CD4-positive, alpha-beta memory T cell (primary cell): Measurements from ENCODE around the gene MYL12B. TPM values are rescaled to one million over a fixed set of nuclear protein-coding genes. Genes with fewer than 3 reads are reported as not detected.
"Not testable (repeated sequence)": the region's sequence is repeated elsewhere in the genome, so short reads cannot be mapped to it uniquely, and the experiment has no call there.

Source experiments
- CTCF ChIA-PET: fragments of 350-600 bp; sonication (Branson Sonifier 250); formaldehyde crosslinking; loops from one replicate; lab custom pipeline; 2021; ENCODE audit warnings: inconsistent platforms; ENCODE audit not compliant: partially characterized antibody; lab: Charles Lee
- POLR2A ChIA-PET: fragments of 350-600 bp; sonication (Branson Sonifier 250); formaldehyde crosslinking; loops from one replicate; lab custom pipeline; 2021; ENCODE audit not compliant: partially characterized antibody; lab: Charles Lee
- DNase-seq, 5 donors: peaks; one replicate each; pipeline versions ENCODE4 v3.0.0 to v3.0.0-alpha.2; 2020 to 2022; ENCODE audit warnings: mixed read lengths in 1 of 5
- H3K27ac ChIP-seq: one replicate; pipeline ENCODE4 v1.7.0; 2013; ENCODE audit warnings: low read depth, low read length
- H3K27me3 ChIP-seq: 2 replicates; pipeline ENCODE4 v1.7.0; 2013; ENCODE audit warnings: mild to moderate bottlenecking, low read length, moderate library complexity; ENCODE audit not compliant: insufficient read depth
- H3K36me3 ChIP-seq: 2 replicates; pipeline ENCODE4 v1.7.0; 2013; ENCODE audit warnings: mild to moderate bottlenecking, low read length, moderate library complexity; ENCODE audit not compliant: insufficient read depth
- H3K4me1 ChIP-seq: 2 replicates; pipeline ENCODE4 v1.7.0; 2013; ENCODE audit warnings: mild to moderate bottlenecking, low read length, moderate library complexity; ENCODE audit not compliant: insufficient read depth
- H3K4me3 ChIP-seq, 2 donors: one replicate each; pipeline ENCODE4 v1.7.0; 2013; ENCODE audit warnings: low read length in 2 of 2, mild to moderate bottlenecking in 1 of 2
- H3K9me3 ChIP-seq, 2 donors: one replicate each; pipeline ENCODE4 v1.7.0; 2013; ENCODE audit warnings: low read length in 2 of 2, control low read depth in 1 of 2; ENCODE audit not compliant: control insufficient read depth in 1 of 2
- H3K27ac Mint-ChIP-seq, 7 donors: one replicate each; pipeline ENCODE4 v1.8.0; 2020 to 2021; ENCODE audit warnings: mixed read lengths in 7 of 7, mild to moderate bottlenecking in 6 of 7, inconsistent platforms in 3 of 7, moderate library complexity in 3 of 7
- H3K27me3 Mint-ChIP-seq, 2 donors: one replicate each; pipeline ENCODE4 v1.8.0; 2020 to 2021; ENCODE audit warnings: mixed read lengths in 2 of 2
- H3K36me3 Mint-ChIP-seq, 2 donors: one replicate each; pipeline ENCODE4 v1.8.0; 2020 to 2021; ENCODE audit warnings: mixed read lengths in 2 of 2, inconsistent platforms in 1 of 2, mild to moderate bottlenecking in 1 of 2
- H3K4me1 Mint-ChIP-seq, 4 donors: one replicate each; pipeline ENCODE4 v1.8.0; 2020 to 2021; ENCODE audit warnings: mixed read lengths in 4 of 4, mild to moderate bottlenecking in 1 of 4
- H3K4me3 Mint-ChIP-seq, 8 donors: one replicate each; pipeline ENCODE4 v1.8.0; 2020 to 2021; ENCODE audit warnings: mixed read lengths in 8 of 8, mild to moderate bottlenecking in 7 of 8, moderate library complexity in 6 of 8, inconsistent platforms in 3 of 8
- H3K9me3 Mint-ChIP-seq, 8 donors: one replicate each; pipeline ENCODE4 v1.8.0; 2020 to 2021; ENCODE audit warnings: mixed read lengths in 8 of 8, mild to moderate bottlenecking in 5 of 8, inconsistent platforms in 3 of 8, moderate library complexity in 1 of 8
- intact Hi-C: fragments of 100-400 bp; cut with micrococcal nuclease; formaldehyde crosslinking; loops from one replicate; pipeline ENCODE4 v1.15.1; 2023
- polyA plus RNA-seq, 2 donors: library from polyadenylated mRNA; unstranded; fragments of 300-500 nt; fragmentation: Illumina TruSeq; gene quantifications; one replicate each; pipeline ENCODE4 v1.2.3, GENCODE V29; 2021
- total RNA-seq, 2 experiments: library from RNA; stranded (reverse); gene quantifications; one replicate each; pipeline ENCODE4 v1.2.3, GENCODE V29; 2021

MYL12B gene
- total and polyA plus RNA-seq, 4 experiments from 2014 or later: 199 to 1,169 (median 590) TPM

DNA sequence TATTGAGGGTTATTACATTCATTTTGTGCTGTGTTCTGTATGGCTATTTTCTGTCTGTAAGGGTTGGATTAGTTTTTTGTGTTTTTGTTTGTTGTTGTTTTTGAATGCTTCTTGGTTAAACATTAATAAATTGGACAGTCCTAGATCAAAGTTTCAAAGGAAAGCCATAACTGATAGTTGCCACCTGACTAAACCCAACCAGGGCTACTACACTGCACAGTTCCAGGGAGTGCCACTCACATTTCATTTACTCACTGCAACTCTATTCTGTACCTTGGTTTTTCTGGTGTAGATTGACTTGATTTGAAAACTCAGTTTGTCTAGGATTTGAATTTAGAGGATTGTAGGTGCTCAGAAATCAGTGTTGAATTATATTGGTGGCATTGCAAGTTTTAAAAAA, 6.4 kb downstream of the MYL12B start:
- H3K9me3 ChIP-seq: no peaks in the 10 kb centered on the region
- no peak for DNase-seq
- no peak overlapping the region for H3K4me3 ChIP-seq
- H3K27me3 Mint-ChIP-seq: no peaks in the 10 kb centered on the region
- peaks cover 71 to 89% (median 82%) of the 10 kb centered on the region in 4 donors for H3K4me1 Mint-ChIP-seq
- peak overlapping the region; percentile 3 for H3K27ac ChIP-seq
- H3K36me3 Mint-ChIP-seq: peaks cover 7 to 26% of the 10 kb centered on the region in 2 donors
- H3K27me3 ChIP-seq: no peaks in the 10 kb centered on the region
- H3K4me1 ChIP-seq: peaks cover 92% of the 10 kb centered on the region
- ChIA-PET POLR2A (no interaction called here), CTCF (no interaction called here)
- H3K9me3 Mint-ChIP-seq: no peaks in the 10 kb centered on the region
- peaks cover 7% of the 10 kb centered on the region for H3K36me3 ChIP-seq
- peak overlapping the region; percentile 8 to 77 (median 60) for H3K4me3 Mint-ChIP-seq
- H3K27ac Mint-ChIP-seq: peak overlapping the region; percentile 60 to 88 (median 74)
- intact Hi-C loops: no loop called here

- peaks cover 66 to 79% (median 73%) of the 10 kb centered on the region in 4 donors for H3K4me1 Mint-ChIP-seq
- H3K27ac ChIP-seq: peak overlapping the region; percentile 3
- H3K9me3 ChIP-seq: no peaks in the 10 kb centered on the region
- peak overlapping the region in 7 of 8 donors; percentile 2 to 77 (median 47) for H3K4me3 Mint-ChIP-seq
- no peaks in the 10 kb centered on the region for H3K27me3 Mint-ChIP-seq
- H3K27ac Mint-ChIP-seq: peak overlapping the region; percentile 69 to 86 (median 77)
- peaks cover 18 to 31% of the 10 kb centered on the region in 2 donors for H3K36me3 Mint-ChIP-seq
- H3K9me3 Mint-ChIP-seq: no peaks in the 10 kb centered on the region
- intact Hi-C loops: no loop called here
- H3K4me3 ChIP-seq: no peak overlapping the region
- ChIA-PET POLR2A (interaction anchor here (0.9 to 1.0 kb wide), 2 partner anchors 8 to 28 kb away, joined by 3 to 5 read pairs; partner anchors contain the start of gene MYL12B), CTCF (interaction anchor here (1.0 kb wide), 1 partner anchor 8 kb away, joined by 3 read pairs; no protein-coding TSS in a partner anchor)
- peaks cover 17% of the 10 kb centered on the region for H3K36me3 ChIP-seq
- DNase-seq: no peak
- H3K4me1 ChIP-seq: peaks cover 81% of the 10 kb centered on the region
- H3K27me3 ChIP-seq: no peaks in the 10 kb centered on the region
These were observed 7.4 kb downstream of the MYL12B start for GRCh38 chr18:3269241-3269913.

- CTCF ChIA-PET: interaction anchor here (1.0 kb wide), 1 partner anchor 8 kb away, joined by 3 read pairs; no protein-coding TSS in a partner anchor
- H3K4me3 ChIP-seq: no peak overlapping the region
- H3K27ac ChIP-seq: peak overlapping the region; percentile 3
- peak overlapping the region; percentile 2 to 86 (median 77) for H3K27ac Mint-ChIP-seq
- POLR2A ChIA-PET: interaction anchor here (0.9 to 1.0 kb wide), 2 partner anchors 9 to 28 kb away, joined by 3 to 5 read pairs; partner anchors contain the start of gene MYL12B
- no peak for DNase-seq
- peaks cover 61 to 76% (median 69%) of the 10 kb centered on the region in 4 donors for H3K4me1 Mint-ChIP-seq
- no peaks in the 10 kb centered on the region for H3K27me3 ChIP-seq
- intact Hi-C loops: no loop called here
- H3K9me3 ChIP-seq: no peaks in the 10 kb centered on the region
- H3K9me3 Mint-ChIP-seq: no peaks in the 10 kb centered on the region
- H3K36me3 ChIP-seq: peaks cover 22% of the 10 kb centered on the region
- peaks cover 76% of the 10 kb centered on the region for H3K4me1 ChIP-seq
- peak overlapping the region in 6 of 8 donors; percentile 4 to 77 (median 52) for H3K4me3 Mint-ChIP-seq
- no peaks in the 10 kb centered on the region for H3K27me3 Mint-ChIP-seq
- H3K36me3 Mint-ChIP-seq: peaks cover 20 to 36% of the 10 kb centered on the region in 2 donors
These were observed 8.0 kb downstream of the MYL12B start for GRCh38 chr18:3269914-3270299.

DNA sequence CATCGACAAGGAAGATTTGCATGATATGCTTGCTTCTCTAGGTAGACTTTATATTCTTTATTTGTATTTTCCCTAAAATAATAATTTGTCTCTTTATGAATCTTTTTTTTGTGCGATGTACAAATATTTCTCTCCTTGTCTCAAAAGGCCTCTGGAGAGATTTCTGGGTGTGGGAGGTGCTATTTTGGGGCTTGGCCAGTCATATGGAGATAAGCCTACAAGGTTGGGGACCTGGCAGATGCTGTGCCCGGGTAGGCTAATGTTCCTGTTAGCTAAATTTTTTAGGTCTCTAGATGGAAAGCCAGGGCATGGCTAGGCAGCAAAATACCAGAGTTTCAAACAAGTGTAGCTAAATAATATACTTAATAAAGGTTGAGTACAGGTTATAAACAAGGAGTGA, 11.1 kb downstream of the MYL12B start:
- POLR2A ChIA-PET: interaction anchor here (2.6 kb wide), 1 partner anchor 26 kb away, joined by 13 read pairs; the partner anchor contains the start of gene MYL12A
- H3K4me1 Mint-ChIP-seq: peaks cover 37 to 49% (median 45%) of the 10 kb centered on the region in 4 donors
- H3K27ac ChIP-seq: no peak overlapping the region

DNA sequence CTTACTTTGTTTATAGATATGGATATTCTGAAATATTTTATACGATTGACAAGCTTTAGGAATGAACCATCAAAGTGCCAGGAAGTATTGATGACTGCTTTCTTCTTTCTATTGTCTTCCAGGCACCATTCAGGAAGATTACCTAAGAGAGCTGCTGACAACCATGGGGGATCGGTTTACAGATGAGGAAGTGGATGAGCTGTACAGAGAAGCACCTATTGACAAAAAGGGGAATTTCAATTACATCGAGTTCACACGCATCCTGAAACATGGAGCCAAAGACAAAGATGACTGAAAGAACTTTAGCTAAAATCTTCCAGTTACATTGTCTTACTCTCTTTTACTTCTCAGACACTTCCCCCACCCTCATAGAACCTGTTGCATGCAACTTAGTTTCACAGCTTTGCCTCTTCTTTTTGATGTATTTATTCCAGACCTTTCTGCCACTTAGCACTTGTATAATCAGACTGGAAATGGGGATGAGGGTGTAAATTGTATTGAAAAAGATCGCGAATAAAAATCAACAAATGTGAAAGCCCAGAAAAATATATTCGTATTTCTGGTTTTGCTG, 15.8 kb downstream of the MYL12B start:
- ChIA-PET POLR2A (interaction anchor here (1.6 kb wide), 1 partner anchor 16 kb away, joined by 4 read pairs; the partner anchor contains the start of gene MYL12B), CTCF (interaction anchor here (1.0 to 17.9 kb wide), 6 partner anchors 8 to 386 kb away, joined by 3 to 317 read pairs (median 8); no protein-coding TSS in a partner anchor)
- H3K27me3 Mint-ChIP-seq, H3K4me3 Mint-ChIP-seq, H3K27ac ChIP-seq, H3K9me3 ChIP-seq, DNase-seq, intact Hi-C loops, H3K9me3 Mint-ChIP-seq, H3K4me1 ChIP-seq, H3K4me3 ChIP-seq, H3K27me3 ChIP-seq, H3K4me1 Mint-ChIP-seq: not testable (repeated sequence)
- peak overlapping the region in 4 of 7 donors; percentile 16 to 82 (median 41) for H3K27ac Mint-ChIP-seq
- peaks cover 36 to 54% of the 10 kb centered on the region in 2 donors for H3K36me3 Mint-ChIP-seq
- H3K36me3 ChIP-seq: peaks cover 44% of the 10 kb centered on the region

More for the DNA sequence above, 11.1 kb downstream of the MYL12B start:
- Histone ChIP-seq H3K36me3 (peaks cover 45% of the 10 kb centered on the region), H3K9me3 (no peaks in the 10 kb centered on the region), H3K4me1 (peaks cover 44% of the 10 kb centered on the region), H3K27me3 (no peaks in the 10 kb centered on the region), H3K4me3 (no peak overlapping the region)
- no peak for DNase-seq
- peaks cover 31 to 52% of the 10 kb centered on the region in 2 donors for H3K36me3 Mint-ChIP-seq
- H3K27ac Mint-ChIP-seq: peak overlapping the region; percentile 32 to 93 (median 72)
- H3K4me3 Mint-ChIP-seq: no peak overlapping the region
- no peaks in the 10 kb centered on the region for H3K27me3 Mint-ChIP-seq
- no peaks in the 10 kb centered on the region for H3K9me3 Mint-ChIP-seq
- intact Hi-C loops: no loop called here
- CTCF ChIA-PET: interaction anchor here (17.9 kb wide), 1 partner anchor 391 kb away, joined by 317 read pairs; no protein-coding TSS in a partner anchor

DNA sequence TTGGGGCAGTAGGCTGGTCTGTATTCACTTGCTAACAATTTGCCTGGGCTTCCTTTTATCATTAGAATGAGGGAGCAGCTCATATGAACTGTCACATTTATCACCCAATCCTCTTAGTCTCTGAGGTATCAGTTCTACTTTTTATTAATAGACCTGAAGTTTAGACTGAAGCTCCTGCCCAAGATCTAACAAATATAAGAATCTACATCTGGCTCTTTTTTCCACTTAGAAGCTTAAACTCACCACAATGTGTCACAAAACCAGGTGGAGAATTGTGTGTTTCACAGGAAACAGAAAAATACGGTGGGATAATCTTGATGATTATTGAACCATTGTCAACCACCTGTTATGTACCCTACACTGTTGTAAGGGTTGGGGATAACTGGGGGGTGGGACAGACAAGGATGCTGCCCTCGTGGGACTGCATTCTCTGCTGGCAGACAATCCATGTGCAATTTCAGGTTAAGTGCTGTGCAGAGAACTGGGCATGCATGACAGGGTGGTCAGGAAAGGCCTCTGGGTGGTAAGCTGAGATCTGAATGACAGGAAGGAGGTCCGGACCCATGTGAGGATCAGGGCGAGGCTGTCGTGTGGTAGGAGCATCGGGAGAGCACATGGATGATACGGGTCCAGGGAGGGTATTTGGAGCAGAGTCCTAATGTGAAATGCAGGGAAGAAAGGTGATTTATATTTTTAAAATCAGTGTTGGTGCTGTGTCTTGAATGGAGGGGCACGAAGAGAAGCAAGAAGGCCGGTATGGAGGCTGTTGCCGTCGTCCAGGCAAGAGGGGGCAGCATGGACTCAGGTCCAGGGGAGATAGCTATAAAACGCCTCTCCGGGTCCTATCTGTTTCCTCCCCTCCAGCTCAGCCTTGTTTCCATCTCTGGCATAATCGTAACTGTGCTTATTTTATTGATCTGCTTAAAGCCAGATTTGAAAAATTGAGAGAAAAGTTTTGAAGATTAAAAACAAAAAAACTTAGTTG, 17.6 kb downstream of the MYL12B start:
- H3K9me3 Mint-ChIP-seq: no peaks in the 10 kb centered on the region
- Histone ChIP-seq H3K27ac (no peak overlapping the region), H3K4me3 (no peak overlapping the region), H3K27me3 (no peaks in the 10 kb centered on the region), H3K9me3 (no peaks in the 10 kb centered on the region), H3K4me1 (no peaks in the 10 kb centered on the region), H3K36me3 (peaks cover 27% of the 10 kb centered on the region)
- no peak overlapping the region for H3K4me3 Mint-ChIP-seq
- ChIA-PET POLR2A (interaction anchor here (0.7 to 1.6 kb wide), 7 partner anchors 16 to 387 kb away, joined by 3 to 5 read pairs (median 4); partner anchors contain the start of gene MYL12B), CTCF (interaction anchor here (0.6 to 17.9 kb wide), 9 partner anchors 8 to 384 kb away, joined by 3 to 317 read pairs (median 6); no protein-coding TSS in a partner anchor)
- H3K36me3 Mint-ChIP-seq: peaks cover 18 to 38% of the 10 kb centered on the region in 2 donors
- intact Hi-C loops: loop anchor here (2.0 kb wide), 1 partner anchor 315 kb away; no protein-coding TSS in a partner anchor
- H3K4me1 Mint-ChIP-seq: peaks cover 3 to 7% (median 4%) of the 10 kb centered on the region in 4 donors
- peak overlapping the region in 5 of 7 donors; percentile 9 to 93 (median 70) for H3K27ac Mint-ChIP-seq
- no peak for DNase-seq
- H3K27me3 Mint-ChIP-seq: no peaks in the 10 kb centered on the region
